Activated T-helper 1 cell treated with anti-CD3 and anti-CD28 coated beads, Interleukin-12 subunit alpha, Interleukin-12 subunit beta, Interleukin-2, Interleukin-4 antibody, amounts not matched to agents 30 ng/mL and 10 ng/mL and 1 ng/mL, durations not matched to agents 14 hours and 24 hours and 36 hours (primary cell): Measurements from ENCODE around the gene TOR4A. TPM values are rescaled to one million over a fixed set of nuclear protein-coding genes. Genes with fewer than 3 reads are reported as not detected.
"Not testable (repeated sequence)": the region's sequence is repeated elsewhere in the genome, so short reads cannot be mapped to it uniquely, and the experiment has no call there.

Experiments
- DNase-seq: peaks from one replicate; pipeline ENCODE4 v3.0.0; 2021; ENCODE audit warnings: low spot score
- H3K27ac Mint-ChIP-seq: one replicate; pipeline ENCODE4 v1.8.0; 2021; ENCODE audit warnings: mild to moderate bottlenecking, mixed read lengths
- H3K27me3 Mint-ChIP-seq: one replicate; pipeline ENCODE4 v1.8.0; 2022; ENCODE audit warnings: mild to moderate bottlenecking, moderate library complexity, mixed read lengths; ENCODE audit not compliant: insufficient read depth
- H3K36me3 Mint-ChIP-seq: one replicate; pipeline ENCODE4 v1.8.0; 2021; ENCODE audit warnings: low read depth, mixed read lengths
- H3K4me1 Mint-ChIP-seq: one replicate; pipeline ENCODE4 v1.8.0; 2021; ENCODE audit warnings: low read depth, mixed read lengths
- H3K4me3 Mint-ChIP-seq: one replicate; pipeline ENCODE4 v1.8.0; 2021; ENCODE audit warnings: mild to moderate bottlenecking, moderate library complexity, mixed read lengths
- H3K9me3 Mint-ChIP-seq: one replicate; pipeline ENCODE4 v1.8.0; 2021; ENCODE audit warnings: mixed read lengths
- intact Hi-C: fragments of 100-400 bp; cut with micrococcal nuclease; formaldehyde crosslinking; loops from one replicate; pipeline ENCODE4 v1.15.1; 2024
- total RNA-seq: library from RNA; stranded (reverse); gene quantifications from 2 replicates; pipeline ENCODE4 v1.2.3, GENCODE V29; 2022

Gene TOR4A
- total RNA-seq, 1 donor from 2014 or later, result 11.7 TPM

GRCh38 chr9:137325799-137326198 is 48.3 kb downstream of the TOR4A start:
- no peak overlapping the region for H3K4me3 Mint-ChIP-seq
- H3K27me3 Mint-ChIP-seq, result no peaks in the 10 kb centered on the region
- no peak overlapping the region for H3K27ac Mint-ChIP-seq
- intact Hi-C loops, result no loop called here
- H3K36me3 Mint-ChIP-seq, result peaks cover 3% of the 10 kb centered on the region
- H3K4me1 Mint-ChIP-seq, result peaks cover 23% of the 10 kb centered on the region
- H3K9me3 Mint-ChIP-seq, result peaks cover 19% of the 10 kb centered on the region
- no peak for DNase-seq

GRCh38 chr9:137326445-137327065 is 49.0 kb downstream of the TOR4A start:
- Mint-ChIP-seq H3K4me3 (peak overlapping the region; percentile 43), H3K27ac (peak overlapping the region; percentile 77), H3K36me3 (peaks cover 3% of the 10 kb centered on the region), H3K27me3 (no peaks in the 10 kb centered on the region), H3K9me3 (peaks cover 19% of the 10 kb centered on the region), H3K4me1 (peaks cover 23% of the 10 kb centered on the region)
- DNase-seq, result no peak
- intact Hi-C loops, result no loop called here

GRCh38 chr9:137327641-137328550 is 50.4 kb downstream of the TOR4A start:
- H3K4me3 Mint-ChIP-seq, H3K36me3 Mint-ChIP-seq, intact Hi-C loops, H3K27me3 Mint-ChIP-seq, DNase-seq: not testable (repeated sequence)
- Mint-ChIP-seq H3K27ac (peak overlapping the region; percentile 78), H3K9me3 (peaks cover 19% of the 10 kb centered on the region), H3K4me1 (peaks cover 23% of the 10 kb centered on the region)

- H3K27me3 Mint-ChIP-seq, intact Hi-C loops, H3K36me3 Mint-ChIP-seq, H3K27ac Mint-ChIP-seq, H3K4me3 Mint-ChIP-seq, DNase-seq: not testable (repeated sequence)
- H3K9me3 Mint-ChIP-seq, result peaks cover 19% of the 10 kb centered on the region
- peaks cover 23% of the 10 kb centered on the region for H3K4me1 Mint-ChIP-seq
Observed at GRCh38 chr9:137329590-137329989, 52.1 kb downstream of the TOR4A start.

GRCh38 chr9:137330689-137331088 is 53.2 kb downstream of the TOR4A start:
- H3K36me3 Mint-ChIP-seq, result peaks cover 3% of the 10 kb centered on the region
- intact Hi-C loops, result no loop called here
- H3K4me3 Mint-ChIP-seq, result no peak overlapping the region
- peaks cover 19% of the 10 kb centered on the region for H3K9me3 Mint-ChIP-seq
- DNase-seq, result no peak
- no peak overlapping the region for H3K27ac Mint-ChIP-seq
- peaks cover 23% of the 10 kb centered on the region for H3K4me1 Mint-ChIP-seq
- no peaks in the 10 kb centered on the region for H3K27me3 Mint-ChIP-seq

- no peaks in the 10 kb centered on the region for H3K36me3 Mint-ChIP-seq
- intact Hi-C loops, result no loop called here
- H3K9me3 Mint-ChIP-seq, result peaks cover 20% of the 10 kb centered on the region
- DNase-seq, result no peak
- H3K4me3 Mint-ChIP-seq, result no peak overlapping the region
- no peak overlapping the region for H3K27ac Mint-ChIP-seq
- peaks cover 12% of the 10 kb centered on the region for H3K4me1 Mint-ChIP-seq
- no peaks in the 10 kb centered on the region for H3K27me3 Mint-ChIP-seq
Observed at GRCh38 chr9:137331929-137332328, 54.4 kb downstream of the TOR4A start.

Other genes starting within 250 kb of the TOR4A start
- gene ABCA2, start 249.5 kb upstream of the TOR4A start, total RNA-seq, result 25.7 and 26.9 TPM in 2 replicates
- gene FUT7, start 245.6 kb upstream of the TOR4A start, total RNA-seq, result 0.16 and 0.22 TPM in 2 replicates
- gene NPDC1, start 231.5 kb upstream of the TOR4A start, total RNA-seq, result 78.2 and 80.1 TPM in 2 replicates
- gene ENTPD2, start 223.7 kb upstream of the TOR4A start, total RNA-seq, result not detected in 2 replicates
- 23.9 and 25.1 TPM in 2 replicates for gene SAPCD2, start 207.2 kb upstream of the TOR4A start, total RNA-seq
- gene UAP1L1, start 200.2 kb upstream of the TOR4A start, total RNA-seq, result 13.9 and 14.9 TPM in 2 replicates
- 48.1 and 53.6 TPM in 2 replicates for gene MAN1B1, start 190.7 kb upstream of the TOR4A start, total RNA-seq
- 371 and 394 TPM in 2 replicates for gene DPP7, start 163.0 kb upstream of the TOR4A start, total RNA-seq
- 0.05 TPM in 2 replicates for gene GRIN1, start 138.6 kb upstream of the TOR4A start, total RNA-seq
- gene LRRC26, start 107.7 kb upstream of the TOR4A start, total RNA-seq, result 0.21 TPM in 1 of 2 replicates, not detected in the other
- not detected in 2 replicates for gene TMEM210, start 105.7 kb upstream of the TOR4A start, total RNA-seq
- gene ANAPC2, start 89.2 kb upstream of the TOR4A start, total RNA-seq, result 62.5 and 63.6 TPM in 2 replicates
- gene SSNA1, start 89.0 kb upstream of the TOR4A start, total RNA-seq, result 101 and 105 TPM in 2 replicates
- gene TPRN, start 77.0 kb upstream of the TOR4A start, total RNA-seq, result 15.6 and 17.2 TPM in 2 replicates
- 40.5 and 41.5 TPM in 2 replicates for gene TMEM203, start 72.1 kb upstream of the TOR4A start, total RNA-seq
- gene NDOR1, start 72.0 kb upstream of the TOR4A start, total RNA-seq, result 42.4 and 48.9 TPM in 2 replicates
- 9.3 and 11.0 TPM in 2 replicates for gene RNF208, start 55.5 kb upstream of the TOR4A start, total RNA-seq
- gene CYSRT1, start 52.6 kb upstream of the TOR4A start, total RNA-seq, result 0.49 and 0.60 TPM in 2 replicates
- 0.29 TPM in 1 of 2 replicates, not detected in the other for gene RNF224, start 50.2 kb upstream of the TOR4A start, total RNA-seq
- not detected in 2 replicates for gene SLC34A3, start 46.8 kb upstream of the TOR4A start, total RNA-seq
- 277 and 280 TPM in 2 replicates for gene TUBB4B, start 36.4 kb upstream of the TOR4A start, total RNA-seq
- gene STPG3, start 26.4 kb upstream of the TOR4A start, total RNA-seq, result 1.2 and 1.8 TPM in 2 replicates
- 70.8 and 72.1 TPM in 2 replicates for gene NELFB, start 22.4 kb upstream of the TOR4A start, total RNA-seq
- 15.2 and 15.4 TPM in 2 replicates for gene NRARP, start 24.5 kb downstream of the TOR4A start, total RNA-seq
- 4.8 and 4.9 TPM in 2 replicates for gene EXD3, start 145.4 kb downstream of the TOR4A start, total RNA-seq
- gene NOXA1, start 145.7 kb downstream of the TOR4A start, total RNA-seq, result 0.49 and 0.54 TPM in 2 replicates
- not detected in 2 replicates for gene ENTPD8, start 163.6 kb downstream of the TOR4A start, total RNA-seq
- gene NSMF, start 181.6 kb downstream of the TOR4A start, total RNA-seq, result 57.2 and 58.9 TPM in 2 replicates